Left colon (tissue), 2 donors: ENCODE results near the gene ELAC2. TPM values are rescaled to one million over a fixed set of nuclear protein-coding genes. Genes with fewer than 3 reads are reported as not detected.
A peak's percentile ranks its signal among the peaks of the same experiment; 100 is the strongest.

Experiments used
- ATAC-seq: fragments of 200-7000 bp; cut with Tn5 transposase; one replicate; pipeline ENCODE4 v1.9.1; 2020; ENCODE audit warnings: mild to moderate bottlenecking, moderate library complexity
- DNase-seq, 2 donors: peaks; one replicate each; pipeline ENCODE4 v3.0.0-alpha.2; 2020
- intact Hi-C, 2 donors: fragments of 100-400 bp; cut with DNase I in 1 of 2; cut with micrococcal nuclease in 1 of 2; formaldehyde crosslinking; loops; one replicate each; pipeline versions ENCODE4 v1.11.2 to v1.14.0; 2022; cut with DNase I, micrococcal nuclease
- total RNA-seq, 2 donors: library from RNA; stranded (reverse); fragmentation: NEBNext Ultra II Directional; extraction: Animal tissue kit (Norgen Biotek cat#: 25700); gene quantifications; one replicate each; pipeline ENCODE4 v1.2.1, GENCODE V29; 2021
- donor health status: DM: no; HTN: no; CAD: no.
- donor health status: DM: yes; HTN: yes; CAD: no.

The ELAC2 gene
- total RNA-seq, 2 donors from 2014 or later = 39.9 to 48.4 TPM

DNA sequence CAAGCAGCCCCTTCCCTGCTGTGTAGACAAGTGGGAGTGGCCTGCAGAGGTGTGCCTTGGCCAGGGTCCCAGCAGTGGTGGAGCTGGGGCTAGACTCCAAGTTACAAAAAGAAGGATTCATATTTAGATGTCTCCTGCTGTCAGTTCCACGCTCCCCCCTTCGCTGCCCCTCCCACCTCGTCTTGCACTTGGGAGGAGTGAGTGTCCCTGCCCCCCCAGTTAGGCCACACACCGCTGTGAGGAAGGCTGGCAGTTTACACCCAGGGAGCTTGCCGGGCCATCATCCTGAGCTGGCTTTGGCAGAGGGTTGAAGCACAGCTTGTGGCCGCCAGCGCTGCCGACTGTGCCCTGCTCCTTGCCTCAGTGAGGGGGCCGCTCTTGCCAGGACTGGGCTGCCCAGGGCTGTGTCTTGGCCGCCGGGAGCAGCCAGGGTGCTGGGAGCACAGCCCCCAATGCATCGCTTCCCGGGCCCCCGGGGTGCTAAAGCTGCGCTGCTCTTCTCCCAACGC, 44.3 kb downstream of the ELAC2 start:
- DNase-seq = no peak
- intact Hi-C loops = no loop called here
- ATAC-seq = peak; percentile 11

DNA sequence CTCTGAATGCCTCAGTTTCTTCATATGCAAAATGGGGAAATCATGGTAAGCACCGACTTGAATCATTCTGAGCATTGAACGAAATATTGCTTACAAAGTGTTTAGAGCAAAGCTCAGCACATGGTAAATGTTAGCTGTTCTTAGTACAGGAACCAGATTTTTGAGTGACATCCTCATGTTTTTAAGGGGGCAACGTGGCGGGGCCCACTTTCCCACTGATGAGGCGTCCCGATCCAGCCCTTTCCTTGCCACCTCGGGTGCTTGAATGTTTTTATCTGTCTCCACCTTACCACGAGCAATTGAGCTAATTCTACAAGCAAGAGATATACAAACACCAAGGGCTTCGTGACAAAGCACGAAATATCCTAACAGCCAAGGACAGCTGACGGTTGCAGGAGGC, 49.9 kb downstream of the ELAC2 start:
- ATAC-seq (no peak), DNase-seq (no peak)
- intact Hi-C loops = no loop called here

DNA sequence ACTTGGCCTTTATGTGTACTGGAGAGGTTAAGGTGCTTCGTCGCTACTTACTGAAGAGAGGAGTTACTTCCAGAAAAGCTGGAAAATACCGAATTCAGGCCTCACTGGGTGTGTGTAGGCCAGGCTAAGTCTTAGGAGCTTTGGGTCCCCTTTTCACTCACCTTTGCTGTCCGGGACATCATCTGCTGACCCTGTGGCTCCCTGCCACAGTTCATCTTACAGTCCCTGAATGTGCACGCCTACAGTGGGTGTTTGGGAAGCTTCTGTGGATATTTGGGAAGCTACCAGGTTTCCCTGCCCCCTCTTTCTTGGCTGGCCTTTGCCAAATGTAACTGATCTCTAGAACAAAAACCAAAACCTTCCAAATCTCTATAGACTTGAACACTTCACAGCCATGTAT, 51.4 kb downstream of the ELAC2 start:
- no peak for ATAC-seq
- intact Hi-C loops = no loop called here
- no peak for DNase-seq

DNA sequence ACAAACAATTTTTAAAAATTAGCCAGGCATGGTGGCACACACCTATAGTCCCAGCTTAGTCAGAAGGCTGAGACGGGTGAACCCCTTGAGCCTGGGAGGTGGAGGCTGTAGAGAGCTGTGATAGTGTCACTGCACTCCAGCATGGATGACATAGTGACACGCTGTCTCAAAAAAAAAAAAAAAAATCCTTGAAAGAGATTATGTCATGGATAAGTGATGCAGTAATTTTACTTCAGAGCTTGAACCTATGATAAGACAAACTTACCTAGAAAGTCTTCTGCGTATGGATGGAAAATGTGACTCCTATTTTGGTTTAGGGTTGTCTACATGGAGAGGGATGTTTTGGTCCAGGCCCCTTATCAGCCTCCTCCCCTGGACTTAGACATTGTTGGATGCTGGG, 51.8 kb downstream of the ELAC2 start:
- DNase-seq (no peak), ATAC-seq (no peak)
- intact Hi-C loops = no loop called here

DNA sequence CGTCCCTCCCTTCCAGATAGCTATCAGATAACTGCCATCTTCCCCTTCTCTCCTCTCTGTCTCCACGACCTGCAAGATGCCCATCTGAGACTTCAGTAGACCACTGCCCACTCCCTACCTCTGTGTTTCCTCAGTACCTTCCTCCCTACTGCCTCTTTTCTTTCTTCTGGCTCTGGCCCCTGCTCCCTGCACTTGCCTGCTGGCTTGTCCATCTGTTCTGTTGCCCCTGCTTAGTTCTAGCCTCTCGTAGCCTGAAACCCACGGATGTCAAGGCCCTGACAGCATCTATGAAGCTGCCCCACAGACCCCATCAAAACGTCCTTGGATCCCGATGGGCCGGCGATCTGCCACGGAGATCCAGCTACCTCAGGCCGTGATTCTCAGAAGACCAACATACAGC, 53.0 kb downstream of the ELAC2 start:
- intact Hi-C loops = no loop called here

DNA sequence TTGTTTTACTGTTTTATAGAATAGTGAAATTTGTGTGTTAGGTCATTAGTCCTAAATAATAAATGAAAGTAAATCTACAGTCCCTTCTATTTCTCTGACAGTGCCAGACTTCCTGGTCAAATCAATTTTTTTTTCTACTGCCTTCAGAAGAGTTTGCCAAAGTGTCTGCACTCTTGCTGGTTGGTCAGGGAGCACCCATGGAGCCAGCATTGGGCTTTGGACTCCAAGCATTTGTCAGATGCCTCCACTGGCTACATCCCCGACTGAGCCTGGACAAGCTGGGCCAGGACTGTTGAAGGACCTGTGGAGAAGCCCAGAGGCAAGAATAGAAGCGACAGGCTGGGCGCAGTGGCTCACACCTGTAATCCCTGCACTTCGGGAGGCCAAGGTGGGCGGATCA, 53.7 kb downstream of the ELAC2 start:
- DNase-seq (no peak), ATAC-seq (no peak)
- intact Hi-C loops = no loop called here

More for the DNA sequence above, 53.0 kb downstream of the ELAC2 start:
- ATAC-seq (no peak), DNase-seq (no peak)

DNA sequence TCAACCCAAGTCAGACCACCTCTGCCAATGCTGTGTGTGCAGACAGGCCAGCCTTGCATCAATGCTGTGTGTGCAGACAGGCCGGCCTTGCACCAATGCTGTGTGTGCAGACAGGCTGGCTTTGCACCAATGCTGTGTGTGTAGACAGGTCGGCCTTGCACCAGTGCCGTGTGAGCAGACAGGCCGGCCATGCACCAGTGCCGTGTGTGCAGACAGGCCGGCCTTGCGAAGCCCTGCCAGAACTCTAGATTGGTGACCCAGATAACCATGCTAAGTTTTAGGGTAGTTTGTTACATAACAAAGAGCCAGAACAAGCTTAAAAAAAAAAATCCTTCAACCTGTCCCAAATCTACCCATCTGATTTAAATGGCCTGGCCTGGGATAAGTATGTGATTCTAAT, 54.3 kb downstream of the ELAC2 start:
- ATAC-seq = no peak
- intact Hi-C loops = no loop called here
- no peak for DNase-seq

DNA sequence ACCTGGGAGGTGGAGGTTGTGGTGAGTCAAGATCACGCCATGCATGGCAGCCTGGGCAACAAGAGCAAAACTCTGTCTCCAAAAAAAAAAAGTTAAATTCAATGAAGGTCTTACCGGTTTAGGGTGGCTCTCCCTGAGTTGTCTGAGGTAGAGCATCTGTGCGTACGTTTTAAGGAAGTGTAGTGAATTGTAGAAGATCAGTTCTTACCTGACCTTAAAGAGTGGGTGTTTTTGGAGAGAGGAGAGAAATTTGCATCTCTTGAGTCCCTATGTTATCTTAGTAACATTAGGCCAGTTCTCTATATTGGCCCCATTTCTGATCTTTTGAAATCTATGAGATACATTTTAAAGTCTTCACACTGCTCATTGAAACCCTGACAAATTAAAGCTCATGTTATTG, 56.2 kb downstream of the ELAC2 start:
- intact Hi-C loops = no loop called here
- ATAC-seq = no peak
- no peak for DNase-seq

DNA sequence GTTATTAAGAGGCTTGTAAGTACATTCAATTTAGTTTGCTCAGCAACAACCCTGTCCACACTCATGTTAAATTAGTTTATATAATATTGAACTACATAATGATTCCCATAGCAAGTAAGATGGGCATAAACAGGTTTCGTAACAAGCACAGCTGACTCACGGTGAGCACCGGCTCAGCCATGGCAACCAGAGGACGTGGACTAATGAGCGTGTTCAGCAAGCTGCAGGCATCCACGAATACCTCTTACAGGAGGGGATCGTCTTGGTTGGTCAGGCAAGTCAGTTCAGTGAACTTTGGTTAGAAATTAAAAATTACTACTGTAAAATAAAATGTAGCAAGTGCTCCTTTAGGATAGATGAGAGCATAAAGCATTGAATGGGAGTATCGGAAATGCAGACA, 58.4 kb downstream of the ELAC2 start:
- intact Hi-C loops = no loop called here
- ATAC-seq = no peak
- DNase-seq = no peak

DNA sequence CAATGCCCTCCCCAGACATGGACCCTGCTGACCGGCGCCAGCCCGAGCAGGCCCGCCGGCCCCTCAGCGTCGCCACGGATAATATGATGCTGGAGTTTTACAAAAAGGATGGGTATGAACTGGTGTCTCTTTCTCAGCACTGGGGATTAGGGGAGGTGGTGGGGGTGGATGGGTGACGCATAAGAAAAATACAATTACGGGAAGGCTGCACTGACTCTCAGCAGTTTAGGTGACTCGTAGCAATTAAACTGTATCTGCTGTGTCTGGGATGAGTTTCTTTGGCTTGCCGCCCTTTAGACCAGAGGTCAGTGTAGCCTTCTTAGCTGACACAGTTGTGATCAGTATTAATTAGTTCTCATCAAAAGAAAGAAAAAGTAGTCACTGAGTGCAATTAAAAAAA, 59.0 kb downstream of the ELAC2 start:
- DNase-seq (no peak), ATAC-seq (no peak)
- intact Hi-C loops = no loop called here

DNA sequence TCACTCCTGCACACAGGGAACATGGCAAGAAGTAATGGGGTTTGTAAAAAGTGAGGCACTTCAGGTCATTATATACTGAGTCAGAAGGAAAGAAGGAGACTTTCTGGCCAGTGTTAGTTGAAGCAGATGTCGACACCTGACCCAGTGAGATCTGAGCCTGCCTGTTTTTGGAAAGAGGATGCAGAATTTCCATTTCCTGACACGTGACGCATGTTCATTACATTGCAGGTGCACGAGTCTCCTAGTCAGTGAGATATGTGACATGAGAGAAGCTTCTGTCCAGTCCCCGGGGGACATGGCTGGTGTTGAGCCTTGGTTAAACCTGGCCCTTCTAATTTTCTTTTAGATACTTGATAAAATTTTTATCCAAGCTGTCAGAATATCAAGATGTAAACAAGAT, 62.3 kb downstream of the ELAC2 start:
- DNase-seq (no peak), ATAC-seq (no peak)
- intact Hi-C loops = no loop called here

DNA sequence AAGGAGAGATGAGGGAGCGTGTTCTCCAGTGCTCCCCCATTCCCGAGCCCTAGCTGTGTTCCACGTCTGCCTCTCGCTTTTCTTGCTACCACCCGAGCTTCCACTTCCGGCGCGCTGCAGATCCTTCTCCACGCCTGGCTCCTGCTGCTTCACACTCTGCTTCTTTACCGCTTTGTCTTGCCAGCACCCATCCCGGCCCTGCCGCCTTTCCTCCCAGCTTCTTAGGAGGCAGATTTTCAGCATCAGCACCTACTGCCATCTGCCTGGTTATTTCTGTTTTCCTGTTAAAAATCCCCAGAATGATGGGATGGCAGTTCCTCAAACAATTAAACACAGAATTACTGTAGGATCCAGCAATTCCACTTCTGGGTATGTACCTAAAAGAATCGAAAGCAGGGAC, 64.7 kb downstream of the ELAC2 start:
- DNase-seq (no peak), ATAC-seq (no peak)
- intact Hi-C loops = no loop called here

DNA sequence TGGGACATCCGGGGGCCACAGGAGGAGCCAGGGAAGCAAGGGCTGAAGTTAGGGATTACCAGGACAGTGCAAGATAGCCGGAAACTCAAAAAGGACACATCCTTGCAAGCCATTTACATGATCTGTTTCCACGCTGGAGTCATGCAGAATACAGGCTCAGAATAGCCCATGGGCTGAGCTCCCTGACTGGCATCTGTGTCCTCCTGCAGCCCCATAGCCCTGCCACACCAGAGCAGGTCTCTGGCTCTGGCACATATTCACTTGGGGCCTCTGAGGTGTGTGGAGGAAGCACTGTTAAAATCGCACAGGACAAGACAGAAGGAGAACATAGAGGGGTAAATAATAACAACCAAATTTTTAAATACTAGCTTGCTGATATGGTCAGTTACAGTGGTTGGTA, 65.8 kb downstream of the ELAC2 start:
- DNase-seq (no peak), ATAC-seq (no peak)
- intact Hi-C loops = no loop called here

DNA sequence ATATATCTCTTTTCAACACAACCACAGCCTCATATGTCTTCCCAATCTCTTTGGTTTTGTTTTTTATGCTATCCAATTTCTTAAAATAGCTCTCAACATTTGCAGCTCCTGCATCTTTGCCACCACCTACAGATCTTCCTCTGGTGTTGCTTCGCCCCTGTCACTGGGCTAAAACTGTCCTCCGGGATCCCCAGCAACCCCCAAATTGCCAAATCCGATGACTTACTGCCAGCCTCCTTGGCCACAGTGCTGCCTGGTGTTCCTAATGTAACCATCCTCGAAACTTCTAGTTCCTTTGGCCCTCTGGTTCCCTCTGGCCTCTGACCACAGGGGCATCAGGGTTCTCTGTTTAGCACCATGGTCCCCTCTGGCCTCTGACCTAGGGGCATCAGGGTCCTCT, 70.8 kb downstream of the ELAC2 start:
- ATAC-seq (no peak), DNase-seq (no peak)
- intact Hi-C loops = loop anchor here in 1 of 2 donors (10.0 kb wide), 1 partner anchor 72 kb away; no protein-coding TSS in a partner anchor

Other genes starting within 250 kb of the ELAC2 start
- 10 to 100 TPM; 44.4 to 71.1 TPM for gene ARHGAP44, start 228.5 kb downstream of the ELAC2 start, total RNA-seq